H9 (cell line): ENCODE measurements around the gene ANKRD13D. TPM values are rescaled to one million over a fixed set of nuclear protein-coding genes. Genes with fewer than 3 reads are reported as not detected.

Experiments
- DNase-seq: peaks from one replicate; pipeline ENCODE4 v3.0.0-alpha.2; 2017
- H2AFZ ChIP-seq: one replicate; pipeline ENCODE4 v1.6.1; 2013; ENCODE audit warnings: mild to moderate bottlenecking, low read length, control low read depth, moderate library complexity
- H2AK5ac ChIP-seq: 2 replicates; pipeline ENCODE4 v1.6.1; 2013; ENCODE audit warnings: low read length, control low read depth, mixed read lengths; ENCODE audit not compliant: insufficient read length
- H2BK120ac ChIP-seq: one replicate; pipeline ENCODE4 v1.6.1; 2013; ENCODE audit warnings: low read depth, mild to moderate bottlenecking, low read length, control low read depth, inconsistent platforms; ENCODE audit not compliant: poor library complexity, severe bottlenecking
- H2BK12ac ChIP-seq: 2 replicates; pipeline ENCODE4 v1.6.1; 2013; ENCODE audit warnings: low read length, control low read depth, mixed read lengths, low read depth; ENCODE audit not compliant: insufficient read length
- H2BK15ac ChIP-seq: 2 replicates; pipeline ENCODE4 v1.6.1; 2013; ENCODE audit warnings: low read depth, low read length, control low read depth
- H2BK20ac ChIP-seq: one replicate; pipeline ENCODE4 v1.6.1; 2013; ENCODE audit warnings: low read depth, mild to moderate bottlenecking, low read length, control low read depth, inconsistent platforms; ENCODE audit not compliant: poor library complexity, severe bottlenecking
- H2BK5ac ChIP-seq: 2 replicates; pipeline ENCODE4 v1.6.1; 2013; ENCODE audit warnings: low read length, control low read depth, mixed read lengths; ENCODE audit not compliant: insufficient read length
- H3K14ac ChIP-seq: 2 replicates; pipeline ENCODE4 v1.6.1; 2013; ENCODE audit warnings: low read length, control low read depth; ENCODE audit not compliant: insufficient read depth
- H3K18ac ChIP-seq: 2 replicates; pipeline ENCODE4 v1.6.1; 2013; ENCODE audit warnings: low read depth, mild to moderate bottlenecking, mixed read lengths, low read length, control low read depth; ENCODE audit not compliant: insufficient read length
- H3K23ac ChIP-seq: 2 replicates; pipeline ENCODE4 v1.6.1; 2013; ENCODE audit warnings: low read length, control low read depth, mixed read lengths, low read depth; ENCODE audit not compliant: insufficient read length
- H3K23me2 ChIP-seq: 2 replicates; pipeline ENCODE4 v1.6.1; 2013; ENCODE audit warnings: low read depth, mild to moderate bottlenecking, mixed read lengths, low read length, control low read depth; ENCODE audit not compliant: insufficient read length, poor library complexity, severe bottlenecking
- H3K27ac ChIP-seq: 2 replicates; pipeline ENCODE4 v1.5.1; 2013; ENCODE audit warnings: low read length, control low read depth, mixed read lengths, low read depth; ENCODE audit not compliant: insufficient read length
- H3K27me3 ChIP-seq: 2 replicates; pipeline ENCODE4 v1.6.1; 2013; ENCODE audit warnings: low read length, control low read depth, inconsistent platforms; ENCODE audit not compliant: insufficient read depth
- H3K4ac ChIP-seq: 2 replicates; pipeline ENCODE4 v1.6.1; 2013; ENCODE audit warnings: low read depth, mild to moderate bottlenecking, control low read depth, inconsistent platforms, low read length, moderate library complexity
- H3K4me1 ChIP-seq: 2 replicates; pipeline ENCODE4 v1.6.1; 2013; ENCODE audit warnings: low read length, control low read depth, inconsistent platforms; ENCODE audit not compliant: insufficient read depth
- H3K4me2 ChIP-seq: 2 replicates; pipeline ENCODE4 v1.6.1; 2013; ENCODE audit warnings: low read length, control low read depth, mixed read lengths; ENCODE audit not compliant: insufficient read length, insufficient read depth
- H3K56ac ChIP-seq: 2 replicates; pipeline ENCODE4 v1.6.1; 2013; ENCODE audit warnings: low read depth, mild to moderate bottlenecking, mixed read lengths, low read length, control low read depth; ENCODE audit not compliant: insufficient read length
- H3K79me1 ChIP-seq: 2 replicates; pipeline ENCODE4 v1.6.1; 2013; ENCODE audit warnings: low read depth, mild to moderate bottlenecking, moderate library complexity, low read length, control low read depth, inconsistent platforms; ENCODE audit not compliant: insufficient read depth, poor library complexity, severe bottlenecking
- H3K79me2 ChIP-seq: 2 replicates; pipeline ENCODE4 v1.6.1; 2013; ENCODE audit warnings: low read length, control low read depth, inconsistent platforms; ENCODE audit not compliant: insufficient read depth
- H3K9ac ChIP-seq: 2 replicates; pipeline ENCODE4 v1.6.1; 2013; ENCODE audit warnings: low read length, control low read depth, mixed read lengths; ENCODE audit not compliant: insufficient read length; ENCODE audit errors: extremely low read depth
- H3K9me3 ChIP-seq: one replicate; pipeline ENCODE4 v1.6.1; 2013; ENCODE audit warnings: low read depth, low read length, inconsistent platforms; ENCODE audit not compliant: control insufficient read depth
- H3T11ph ChIP-seq: one replicate; pipeline ENCODE4 v1.6.1; 2013; ENCODE audit warnings: mild to moderate bottlenecking, low read length, control low read depth, inconsistent platforms
- H4K20me1 ChIP-seq: one replicate; pipeline ENCODE4 v1.6.1; 2013; ENCODE audit not compliant: control insufficient read depth, insufficient read length, insufficient read depth
- H4K5ac ChIP-seq: 2 replicates; pipeline ENCODE4 v1.6.1; 2013; ENCODE audit warnings: low read depth, mild to moderate bottlenecking, mixed read lengths, low read length, control low read depth; ENCODE audit not compliant: insufficient read length
- H4K8ac ChIP-seq: replicated peaks from 2 replicates; pipeline ENCODE4 v1.6.1; 2013; ENCODE audit warnings: low read length, control low read depth, mixed read lengths, low read depth; ENCODE audit not compliant: insufficient read length
- H4K91ac ChIP-seq: 2 replicates; pipeline ENCODE4 v1.6.1; 2013; ENCODE audit warnings: low read depth, mild to moderate bottlenecking, moderate library complexity, mixed read lengths, low read length, control low read depth; ENCODE audit not compliant: insufficient read length
- H3K27ac Mint-ChIP-seq, 3 experiments: 2 replicates in 2 of 3; 3 replicates in 1 of 3; pipeline ENCODE4 v1.8.0; 2020 to 2021; ENCODE audit warnings: mixed read lengths in 3 of 3, mild to moderate bottlenecking in 1 of 3, moderate library complexity in 1 of 3
- H3K27me3 Mint-ChIP-seq: 2 replicates; pipeline ENCODE4 v1.8.0; 2021; ENCODE audit warnings: low read depth, mild to moderate bottlenecking, moderate library complexity, mixed read lengths
- H3K36me3 Mint-ChIP-seq, 3 experiments: 2 replicates in 2 of 3; 3 replicates in 1 of 3; pipeline ENCODE4 v1.8.0; 2020 to 2021; ENCODE audit warnings: low read depth in 3 of 3, mixed read lengths in 3 of 3; ENCODE audit not compliant: insufficient read depth in 1 of 3
- H3K4me1 Mint-ChIP-seq, 2 experiments: 2 replicates each; pipeline ENCODE4 v1.8.0; 2020; ENCODE audit warnings: mixed read lengths in 2 of 2
- H3K4me3 Mint-ChIP-seq, 2 experiments: 2 replicates in 1 of 2; 3 replicates in 1 of 2; pipeline ENCODE4 v1.8.0; 2020 to 2021; ENCODE audit warnings: mild to moderate bottlenecking in 2 of 2, mixed read lengths in 2 of 2, moderate library complexity in 1 of 2
- H3K9me3 Mint-ChIP-seq, 2 experiments: 2 replicates in 1 of 2; 3 replicates in 1 of 2; pipeline ENCODE4 v1.8.0; 2020; ENCODE audit warnings: mild to moderate bottlenecking in 2 of 2, mixed read lengths in 2 of 2, moderate library complexity in 1 of 2
- CTCF ChIP-seq: fragments of 200-600 bp; sonication (generic); conservative IDR thresholded peaks from 3 replicates; pipeline ENCODE4 v1.8.0; 2021; ENCODE audit warnings: antibody characterized with exemption, mild to moderate bottlenecking
- WGBS: extraction: QIAGEN DNeasy Blood & Tissue Kit; methylation state at CpG from one replicate; pipeline ENCODE4 v1.1.7; 2013; ENCODE audit warnings: missing lambda C conversion rate, low lambda C conversion rate, mixed read lengths; ENCODE audit not compliant: insufficient read length; ENCODE audit errors: extremely low coverage; 5-methylcytosine and 5-hydroxymethylcytosine counted together
- total RNA-seq: library from RNA; stranded (reverse); gene quantifications from 2 replicates; pipeline ENCODE4 v1.2.1, GENCODE V29; 2021

Gene ANKRD13D
- total RNA-seq, 1 experiment from 2014 or later: 42.1 TPM

GRCh38 chr11:67275606-67276409 is 13.3 kb upstream of the ANKRD13D start:
- Histone ChIP-seq H4K5ac (no peak overlapping the region), H3T11ph (no peak overlapping the region), H2BK120ac (no peak overlapping the region), H3K23ac (no peak overlapping the region), H3K4me2 (no peak overlapping the region), H4K91ac (no peak overlapping the region), H4K8ac (no peak overlapping the region), H3K18ac (no peak overlapping the region), H3K79me2 (peaks cover 7% of the 10 kb centered on the region; the same call in 1 of the 2 replicates), H3K79me1 (no peaks in the 10 kb centered on the region), H2BK15ac (no peak overlapping the region), H4K20me1 (no peaks in the 10 kb centered on the region), H2BK12ac (no peak overlapping the region), H3K23me2 (peaks cover 1% of the 10 kb centered on the region), H3K27me3 (no peaks in the 10 kb centered on the region), H2BK20ac (no peak overlapping the region), H3K4me1 (peaks cover 7% of the 10 kb centered on the region), H3K56ac (no peak overlapping the region), H3K4ac (no peak overlapping the region), H3K14ac (no peak overlapping the region; the same call in 1 of the 2 replicates), H3K9ac (no peak overlapping the region), H3K27ac (no peak overlapping the region), H3K9me3 (no peaks in the 10 kb centered on the region), H2BK5ac (no peak overlapping the region), H2AK5ac (no peak overlapping the region), H2AFZ (no peak overlapping the region)
- Mint-ChIP-seq H3K27ac (peak overlapping the region; percentile 61 to 93 (median 90); a peak in 5 of 7 replicates), H3K9me3 (no peaks in the 10 kb centered on the region), H3K4me1 (peaks cover 24 to 32% of the 10 kb centered on the region in 2 experiments), H3K36me3 (peaks cover 7 to 22% (median 20%) of the 10 kb centered on the region in 3 experiments; a peak in 6 of 7 replicates), H3K4me3 (no peak overlapping the region), H3K27me3 (no peaks in the 10 kb centered on the region)
- no peak for TF ChIP-seq CTCF
- WGBS: no CpG with 5 or more reads among the region's 17 CpGs
- DNase-seq: no peak
